Neural cell (in vitro differentiated cells): Measurements from ENCODE around the gene DNAI1. TPM values are rescaled to one million over a fixed set of nuclear protein-coding genes. Genes with fewer than 3 reads are reported as not detected.

ENCODE experiments used
- H2AFZ ChIP-seq: fragments of 200-600, 300-800 bp; sonication (generic), shearing (Covaris generic); 2 replicates; pipeline ENCODE4 v1.6.0; 2014; ENCODE audit warnings: low read depth, mild to moderate bottlenecking, antibody characterized with exemption, low read length, moderate library complexity
- H3F3A ChIP-seq: fragments of 200-600 bp; shearing (Covaris generic); 2 replicates; pipeline ENCODE4 v1.6.1; 2016; ENCODE audit warnings: mild to moderate bottlenecking, moderate library complexity, mixed read lengths, antibody characterized with exemption, low read length; ENCODE audit not compliant: insufficient read depth, poor library complexity, severe bottlenecking
- H3K27ac ChIP-seq: fragments of 200-600, 300-800 bp; sonication (generic), shearing (Covaris generic); 2 replicates; pipeline ENCODE4 v1.5.1; 2014; ENCODE audit warnings: mild to moderate bottlenecking, low read length, moderate library complexity
- H3K27me3 ChIP-seq: fragments of 300-800, 200-600 bp; sonication (generic), shearing (Covaris generic); 2 replicates; pipeline ENCODE4 v1.6.0; 2014; ENCODE audit warnings: mild to moderate bottlenecking, low read depth, low read length, moderate library complexity; ENCODE audit not compliant: insufficient read depth
- H3K36me3 ChIP-seq: fragments of 300-800, 200-600 bp; sonication (generic), shearing (Covaris generic); 2 replicates; pipeline ENCODE4 v1.5.1; 2014; ENCODE audit warnings: mild to moderate bottlenecking, antibody characterized with exemption, low read length, moderate library complexity; ENCODE audit not compliant: insufficient read depth
- H3K4me2 ChIP-seq: fragments of 300-800, 200-600 bp; sonication (generic), shearing (Covaris generic); 2 replicates; pipeline ENCODE4 v1.6.0; 2014; ENCODE audit warnings: mild to moderate bottlenecking, low read length
- H3K4me3 ChIP-seq: fragments of 300-800, 200-600 bp; sonication (generic), shearing (Covaris generic); 2 replicates; pipeline ENCODE4 v1.5.1; 2014; ENCODE audit warnings: mild to moderate bottlenecking, low read length, moderate library complexity
- H3K79me2 ChIP-seq: fragments of 200-600 bp; shearing (Covaris generic); replicated peaks from 2 replicates; pipeline ENCODE4 v1.6.0; 2014; ENCODE audit warnings: mild to moderate bottlenecking, low read length, moderate library complexity; ENCODE audit not compliant: insufficient read depth
- H3K9ac ChIP-seq: fragments of 300-800, 200-600 bp; sonication (generic), shearing (Covaris generic); 2 replicates; pipeline ENCODE4 v1.6.1; 2016; ENCODE audit warnings: mild to moderate bottlenecking, low read length, mixed read lengths
- H3K9me2 ChIP-seq: fragments of 200-600 bp; shearing (Covaris generic); 2 replicates; pipeline ENCODE4 v1.6.1; 2016; ENCODE audit warnings: mild to moderate bottlenecking, low read length, mixed read lengths; ENCODE audit not compliant: insufficient read depth
- H3K9me3 ChIP-seq: fragments of 200-600, 300-800 bp; sonication (generic), shearing (Covaris generic); 2 replicates; pipeline ENCODE4 v1.6.1; 2016; ENCODE audit warnings: mild to moderate bottlenecking, mixed run types, low read length, moderate library complexity, mixed read lengths
- H4K20me1 ChIP-seq: fragments of 200-600 bp; shearing (Covaris generic); 2 replicates; pipeline ENCODE4 v1.6.1; 2016; ENCODE audit warnings: mild to moderate bottlenecking, mixed run types; ENCODE audit not compliant: insufficient read depth
- CTCF ChIP-seq: fragments of 450-650 bp; IDR thresholded peaks from 2 replicates; pipeline ENCODE4 v1.5.1; 2014; ENCODE audit warnings: antibody characterized with exemption, mild to moderate bottlenecking, moderate library complexity; ENCODE audit not compliant: poor library complexity, severe bottlenecking
- EZH2 ChIP-seq: fragments of 200-600, 300-800 bp; shearing (Covaris generic), sonication (generic); IDR thresholded peaks from 2 replicates; pipeline ENCODE4 v1.6.1; 2014; ENCODE audit warnings: antibody characterized with exemption, low read length, borderline replicate concordance, mild to moderate bottlenecking; ENCODE audit not compliant: insufficient read depth, poor library complexity, severe bottlenecking
- MXI1 ChIP-seq: fragments of 450-650 bp; conservative IDR thresholded peaks from 2 replicates; pipeline ENCODE4 v1.6.1; 2014; ENCODE audit warnings: antibody characterized with exemption, mild to moderate bottlenecking; ENCODE audit not compliant: poor library complexity, severe bottlenecking
- POLR2AphosphoS5 ChIP-seq: IDR thresholded peaks from 2 replicates; pipeline ENCODE4 v1.6.1; 2012
- RAD21 ChIP-seq: fragments of 450-650 bp; conservative IDR thresholded peaks from 2 replicates; pipeline ENCODE4 v1.6.1; 2014; ENCODE audit warnings: antibody characterized with exemption, mild to moderate bottlenecking, moderate library complexity
- SMC3 ChIP-seq: fragments of 450-650 bp; conservative IDR thresholded peaks from 2 replicates; pipeline ENCODE4 v1.6.1; 2014; ENCODE audit warnings: antibody characterized with exemption, mild to moderate bottlenecking, moderate library complexity; ENCODE audit not compliant: poor library complexity
- TAF1 ChIP-seq: IDR thresholded peaks from 2 replicates; pipeline ENCODE4 v1.6.1; 2012; ENCODE audit warnings: low read depth
- polyA plus RNA-seq: library from polyadenylated mRNA; depleted of rRNA; stranded (reverse); fragments of >200 nt; gene quantifications from 2 replicates; pipeline ENCODE4 v1.2.3, GENCODE V29; 2014

The DNAI1 gene
- polyA plus RNA-seq, 1 donor from 2014 or later: 0.99 TPM

GRCh38 chr9:34490760-34491159 is 32.2 kb downstream of the DNAI1 start:
- Histone ChIP-seq H4K20me1 (no peaks in the 10 kb centered on the region), H3K4me3 (no peak overlapping the region), H3K79me2 (no peaks in the 10 kb centered on the region), H3K9me2 (no peaks in the 10 kb centered on the region), H3F3A (no peaks in the 10 kb centered on the region), H3K27me3 (no peaks in the 10 kb centered on the region), H3K9me3 (no peaks in the 10 kb centered on the region), H2AFZ (no peak overlapping the region), H3K4me2 (no peak overlapping the region), H3K36me3 (no peaks in the 10 kb centered on the region), H3K9ac (no peak overlapping the region), H3K27ac (no peak overlapping the region)
- TF ChIP-seq CTCF (no peak), POLR2AphosphoS5 (no peak), RAD21 (no peak), MXI1 (no peak), SMC3 (no peak)

GRCh38 chr9:34491596-34491995 is 33.0 kb downstream of the DNAI1 start:
- no peaks in the 10 kb centered on the region for H3F3A ChIP-seq
- H3K9ac ChIP-seq: no peak overlapping the region
- no peak overlapping the region for H3K4me3 ChIP-seq
- H3K79me2 ChIP-seq: no peaks in the 10 kb centered on the region
- no peaks in the 10 kb centered on the region for H3K9me2 ChIP-seq
- H3K9me3 ChIP-seq: no peaks in the 10 kb centered on the region
- TF ChIP-seq POLR2AphosphoS5: no peak
- no peak for TF ChIP-seq SMC3
- H3K36me3 ChIP-seq: no peaks in the 10 kb centered on the region
- no peaks in the 10 kb centered on the region for H4K20me1 ChIP-seq
- H3K4me2 ChIP-seq: no peak overlapping the region
- no peak overlapping the region for H2AFZ ChIP-seq
- no peaks in the 10 kb centered on the region for H3K27me3 ChIP-seq
- H3K27ac ChIP-seq: no peak overlapping the region

- H3K79me2 ChIP-seq: no peaks in the 10 kb centered on the region
- H3K36me3 ChIP-seq: no peaks in the 10 kb centered on the region
- H3F3A ChIP-seq: no peaks in the 10 kb centered on the region
- H4K20me1 ChIP-seq: no peaks in the 10 kb centered on the region
- H3K9ac ChIP-seq: no peak overlapping the region
- H3K27ac ChIP-seq: no peak overlapping the region
- no peak overlapping the region for H3K4me3 ChIP-seq
- peak; percentile 45 for TF ChIP-seq RAD21
- no peak for TF ChIP-seq POLR2AphosphoS5
- TF ChIP-seq TAF1: no peak
- peak; percentile 47 for TF ChIP-seq SMC3
- TF ChIP-seq EZH2: no peak
- peak; percentile 45 for TF ChIP-seq CTCF
- no peaks in the 10 kb centered on the region for H3K9me2 ChIP-seq
- no peak overlapping the region for H2AFZ ChIP-seq
- no peaks in the 10 kb centered on the region for H3K27me3 ChIP-seq
- H3K9me3 ChIP-seq: no peaks in the 10 kb centered on the region
- no peak overlapping the region for H3K4me2 ChIP-seq
Observed at GRCh38 chr9:34492051-34492450, 33.4 kb downstream of the DNAI1 start.
